ENCODE measurements around the gene TET3.

- TF ChIP-seq CTCF (IDR thresholded peaks at IDR 0.05; ENCODE audit: low read depth, low read length, poor library complexity, severe bottlenecking): no peak
- TF ChIP-seq EZH2phosphoT487 (IDR thresholded peaks at IDR 0.05; ENCODE audit: borderline replicate concordance, low read length): no peak
These were observed 42.0 kb upstream of the TET3 start for GRCh38 chr2:73942664-73943063.
